Prostate gland (tissue), 2 donors: Measurements from ENCODE around the gene HNRNPH2.

Experiments
- CTCF ChIP-seq, 4 experiments: fragments of 200-600 bp in 2 of 4; fragments of 450-650 bp in 2 of 4; sonication (generic) in 2 of 4; IDR thresholded peaks; 1 replicate in 3 of 4; 2 replicates in 1 of 4; pipeline ENCODE4 v1.5.1; 2016 to 2019; ENCODE audit warnings: antibody characterized with exemption in 4 of 4, mild to moderate bottlenecking in 2 of 4, moderate library complexity in 2 of 4
- POLR2A ChIP-seq: fragments of 450-650 bp; IDR thresholded peaks from one replicate; pipeline ENCODE4 v1.6.1; 2016; ENCODE audit warnings: antibody characterized with exemption, mild to moderate bottlenecking
- POLR2AphosphoS5 ChIP-seq: sonication (generic); formaldehyde crosslinking; IDR thresholded peaks from one replicate; pipeline ENCODE4 v1.6.1; 2017; ENCODE audit warnings: antibody characterized with exemption

GRCh38 chrX:101430457-101431078 is 22.5 kb downstream of the HNRNPH2 start:
- TF ChIP-seq CTCF (IDR thresholded peaks at IDR 0.05) (no peak), POLR2A (no peak), POLR2AphosphoS5 (no peak)
